ENCODE results near the gene ORC6.

Gene ORC6

GRCh38 chr16:46712911-46713310 lies 23.5 kb downstream of the ORC6 start:
- no peak for DNase-seq (ENCODE audit: low read depth)
- no peak overlapping the region for H3K4me3 ChIP-seq (ENCODE audit: control insufficient read depth, low read depth, low read length)
- TF ChIP-seq, protein P1, sequence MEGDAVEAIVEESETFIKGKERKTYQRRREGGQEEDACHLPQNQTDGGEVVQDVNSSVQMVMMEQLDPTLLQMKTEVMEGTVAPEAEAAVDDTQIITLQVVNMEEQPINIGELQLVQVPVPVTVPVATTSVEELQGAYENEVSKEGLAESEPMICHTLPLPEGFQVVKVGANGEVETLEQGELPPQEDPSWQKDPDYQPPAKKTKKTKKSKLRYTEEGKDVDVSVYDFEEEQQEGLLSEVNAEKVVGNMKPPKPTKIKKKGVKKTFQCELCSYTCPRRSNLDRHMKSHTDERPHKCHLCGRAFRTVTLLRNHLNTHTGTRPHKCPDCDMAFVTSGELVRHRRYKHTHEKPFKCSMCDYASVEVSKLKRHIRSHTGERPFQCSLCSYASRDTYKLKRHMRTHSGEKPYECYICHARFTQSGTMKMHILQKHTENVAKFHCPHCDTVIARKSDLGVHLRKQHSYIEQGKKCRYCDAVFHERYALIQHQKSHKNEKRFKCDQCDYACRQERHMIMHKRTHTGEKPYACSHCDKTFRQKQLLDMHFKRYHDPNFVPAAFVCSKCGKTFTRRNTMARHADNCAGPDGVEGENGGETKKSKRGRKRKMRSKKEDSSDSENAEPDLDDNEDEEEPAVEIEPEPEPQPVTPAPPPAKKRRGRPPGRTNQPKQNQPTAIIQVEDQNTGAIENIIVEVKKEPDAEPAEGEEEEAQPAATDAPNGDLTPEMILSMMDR (IDR thresholded peaks at IDR 0.05; ENCODE audit: control insufficient read depth, insufficient read depth, low read depth, low read length, missing control alignments): no peak

- H3K4me3 ChIP-seq (ENCODE audit: control insufficient read depth, low read depth, low read length): no peak overlapping the region
- TF ChIP-seq, protein P1 (IDR thresholded peaks at IDR 0.05; ENCODE audit: control insufficient read depth, insufficient read depth, low read depth, low read length, missing control alignments): no peak
- no peak for DNase-seq (ENCODE audit: low read depth)
These were observed 24.2 kb downstream of the ORC6 start for GRCh38 chr16:46713634-46714033.

- TF ChIP-seq, protein P1 (IDR thresholded peaks at IDR 0.05; ENCODE audit: control insufficient read depth, insufficient read depth, low read depth, low read length, missing control alignments): no peak
- DNase-seq (ENCODE audit: low read depth): no peak
These were observed 25.5 kb downstream of the ORC6 start for GRCh38 chr16:46714797-46715591.

DNA sequence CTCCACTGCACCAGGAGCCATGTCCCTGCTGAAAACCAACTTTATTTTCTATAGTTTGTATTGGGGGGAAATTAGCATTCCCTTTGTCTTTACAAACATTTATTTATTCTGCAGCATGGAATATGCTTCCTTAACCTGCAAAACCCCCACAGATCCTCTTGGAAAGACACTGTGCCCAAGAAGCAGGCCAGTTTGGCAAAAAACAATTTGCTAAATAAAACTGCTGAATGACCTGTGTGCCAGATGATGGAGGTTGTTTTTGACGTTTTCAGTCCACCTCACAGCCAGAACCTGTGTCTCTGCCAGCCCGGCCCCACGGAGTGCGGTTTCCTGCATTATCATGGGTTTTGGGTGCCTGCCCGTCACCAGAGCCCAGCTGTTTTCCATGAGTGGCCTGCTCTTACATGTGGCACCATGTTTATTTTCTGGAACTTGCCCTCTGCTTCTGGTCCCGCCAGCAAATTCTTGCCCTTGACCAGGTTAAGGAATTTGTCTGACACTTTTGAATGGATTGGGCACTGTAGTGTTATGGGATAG lies 26.4 kb downstream of the ORC6 start:
- no peak overlapping the region for H3K4me3 ChIP-seq (ENCODE audit: control insufficient read depth, low read depth, low read length)
- TF ChIP-seq, protein P1 (IDR thresholded peaks at IDR 0.05; ENCODE audit: control insufficient read depth, insufficient read depth, low read depth, low read length, missing control alignments): no peak
- no peak for DNase-seq (ENCODE audit: low read depth)

More at GRCh38 chr16:46714797-46715591, 25.5 kb downstream of the ORC6 start:
- no peak overlapping the region for H3K4me3 ChIP-seq (ENCODE audit: control insufficient read depth, low read depth, low read length)

DNA sequence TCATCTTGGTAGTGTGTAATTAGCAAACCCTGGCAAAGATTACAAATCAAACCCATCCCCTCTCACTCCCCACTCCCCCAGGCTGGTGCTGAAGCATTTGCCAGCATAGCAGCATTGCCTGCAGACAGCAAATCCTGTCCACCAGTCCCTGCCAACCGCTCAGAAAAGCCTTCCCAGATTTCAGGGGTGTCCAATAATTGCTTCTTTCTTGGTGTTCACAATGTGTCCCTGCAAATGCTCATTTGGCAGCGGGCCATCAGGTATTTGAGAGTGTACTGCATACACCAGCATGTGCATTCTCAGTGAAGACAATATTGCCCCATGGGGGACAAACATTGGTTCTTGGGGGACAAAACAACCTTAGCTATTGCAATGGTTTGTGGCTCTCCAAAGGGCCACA lies 28.2 kb downstream of the ORC6 start:
- no peak overlapping the region for H3K4me3 ChIP-seq (ENCODE audit: control insufficient read depth, low read depth, low read length)
- DNase-seq (ENCODE audit: low read depth): no peak
- TF ChIP-seq, protein P1 (IDR thresholded peaks at IDR 0.05; ENCODE audit: control insufficient read depth, insufficient read depth, low read depth, low read length, missing control alignments): no peak

- no peak for DNase-seq (ENCODE audit: low read depth)
- TF ChIP-seq, protein P1 (IDR thresholded peaks at IDR 0.05; ENCODE audit: control insufficient read depth, insufficient read depth, low read depth, low read length, missing control alignments): no peak
These were observed 28.8 kb downstream of the ORC6 start for GRCh38 chr16:46718214-46718613.

More at GRCh38 chr16:46718214-46718613, 28.8 kb downstream of the ORC6 start:
- H3K4me3 ChIP-seq (ENCODE audit: control insufficient read depth, low read depth, low read length): no peak overlapping the region

Data from AG09309 (cell line).